ENCODE results near the gene DBNDD2.

Gene DBNDD2

DNA sequence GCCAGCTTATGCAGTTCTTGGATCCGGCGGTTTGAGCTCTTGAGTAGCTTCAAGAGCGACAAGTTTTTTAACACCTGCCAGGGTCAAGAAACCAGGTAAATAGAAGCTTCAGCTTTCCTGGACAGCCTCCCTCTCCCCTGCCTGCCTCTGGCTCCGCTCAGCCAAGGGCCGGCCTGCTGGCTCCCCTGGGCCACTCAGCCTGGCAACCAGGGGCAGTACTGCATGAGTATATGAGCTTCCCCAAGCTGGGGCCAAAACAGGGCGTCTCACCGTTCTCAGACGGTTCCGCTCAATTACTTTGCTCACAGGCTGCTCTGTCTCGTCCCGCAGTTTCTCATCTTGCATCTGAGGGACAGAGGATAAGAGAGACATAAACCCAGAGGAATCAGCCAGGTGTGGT is 30.8 kb upstream of the DBNDD2 start:
- in situ Hi-C loops (cut with HindIII; ENCODE audit: low sequenced_read_pairs) = no loop called here

DNA sequence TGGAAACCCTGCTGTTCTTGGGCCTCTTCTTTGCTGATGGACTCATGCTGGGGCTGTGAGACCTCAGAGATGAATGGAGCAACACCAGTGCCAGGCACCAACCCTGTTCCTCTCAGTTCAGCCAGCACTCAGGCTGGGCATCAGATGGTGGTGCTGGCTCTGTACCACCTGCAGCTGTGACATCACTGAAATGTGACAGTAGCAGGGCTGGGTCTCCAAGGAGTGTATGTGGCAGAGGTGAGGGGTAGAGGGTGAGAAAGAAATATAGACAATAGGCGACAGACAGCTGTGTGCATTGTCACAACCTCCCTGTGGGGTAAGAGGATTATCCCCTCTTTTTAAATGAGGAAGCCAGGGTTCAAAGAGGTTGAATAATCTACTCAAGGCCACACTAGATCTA is 29.9 kb upstream of the DBNDD2 start, which contains the start of gene TP53TG5:
TSS of gene TP53TG5 (minus strand) at position 135 of the 400 bp plus-strand sequence. CDS start at position 46, 89 bp downstream.
- in situ Hi-C loops (cut with HindIII; ENCODE audit: low sequenced_read_pairs) = no loop called here

DNA sequence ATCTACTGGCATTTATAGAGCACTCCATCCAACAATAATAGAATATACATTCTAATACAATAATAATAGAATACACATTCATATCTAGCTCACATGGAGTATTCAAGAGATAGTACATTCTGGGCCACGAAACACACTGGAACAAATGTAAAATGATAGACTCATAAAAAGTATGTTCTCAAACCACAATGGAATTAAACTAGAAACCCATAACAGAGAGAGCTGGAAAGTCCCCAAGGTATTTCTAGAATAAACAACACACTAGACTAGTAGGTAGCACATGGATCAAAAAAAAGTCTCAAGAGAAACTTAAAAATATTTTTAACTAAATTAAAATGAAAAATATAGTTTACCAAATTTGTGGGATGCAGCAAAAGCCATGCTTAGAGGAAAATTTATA is 20.8 kb upstream of the DBNDD2 start:
- in situ Hi-C loops (cut with HindIII; ENCODE audit: low sequenced_read_pairs) = no loop called here

- in situ Hi-C loops (cut with HindIII; ENCODE audit: low sequenced_read_pairs) = no loop called here
Observed at GRCh38 chr20:45390931-45391330, 17.2 kb upstream of the DBNDD2 start.

- in situ Hi-C loops (cut with HindIII; ENCODE audit: low sequenced_read_pairs) = no loop called here
Observed at GRCh38 chr20:45391559-45391958, 16.5 kb upstream of the DBNDD2 start.

- in situ Hi-C loops (cut with HindIII; ENCODE audit: low sequenced_read_pairs) = no loop called here
Observed at GRCh38 chr20:45392733-45393132, 15.4 kb upstream of the DBNDD2 start.

DNA sequence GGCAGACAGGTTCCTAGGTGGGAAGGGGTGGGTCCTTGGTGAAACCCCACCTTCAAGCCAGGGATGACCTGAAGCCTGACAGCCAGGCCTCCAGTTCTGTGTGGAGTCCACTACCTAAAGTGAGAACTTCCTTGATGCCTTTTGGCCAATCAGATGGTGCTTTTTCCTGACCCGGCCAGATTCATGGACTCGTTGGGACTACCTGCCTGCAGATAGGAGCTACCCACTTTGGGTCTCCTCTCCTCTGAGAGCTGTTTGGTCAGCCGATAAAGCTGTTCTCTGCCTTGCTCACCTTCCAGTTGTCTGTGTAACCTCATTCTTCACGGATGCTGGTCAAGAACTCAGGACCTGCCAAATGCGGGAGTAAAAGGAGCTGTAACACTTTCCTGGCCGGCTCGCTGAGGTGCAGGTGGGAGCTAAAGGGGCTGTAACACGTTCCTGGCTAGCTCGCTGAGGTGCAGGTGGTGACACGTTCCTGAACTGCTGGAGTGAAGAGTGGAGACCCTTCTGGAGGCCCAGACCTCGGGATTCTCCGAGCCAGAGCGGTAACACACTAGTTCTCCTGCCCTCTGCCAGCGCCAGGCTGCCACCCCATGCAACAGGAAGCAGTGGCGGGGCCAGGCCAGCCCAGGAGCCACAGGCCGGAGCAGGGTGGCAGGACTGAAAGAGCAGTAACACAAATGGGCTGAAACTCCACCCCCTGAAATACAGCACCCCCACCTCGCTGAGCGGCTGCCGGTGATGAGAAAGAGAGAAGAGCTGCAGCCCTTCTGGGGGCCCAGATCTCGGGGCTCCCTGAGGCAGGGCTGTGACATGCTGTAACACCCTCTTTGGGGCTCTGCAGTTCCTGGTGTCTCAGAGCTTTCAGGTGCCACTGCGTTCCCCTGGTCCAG is 13.6 kb upstream of the DBNDD2 start:
- in situ Hi-C loops (cut with HindIII; ENCODE audit: low sequenced_read_pairs) = no loop called here

- in situ Hi-C loops (cut with HindIII; ENCODE audit: low sequenced_read_pairs) = no loop called here
Observed at GRCh38 chr20:45395114-45395415, 13.0 kb upstream of the DBNDD2 start.

DNA sequence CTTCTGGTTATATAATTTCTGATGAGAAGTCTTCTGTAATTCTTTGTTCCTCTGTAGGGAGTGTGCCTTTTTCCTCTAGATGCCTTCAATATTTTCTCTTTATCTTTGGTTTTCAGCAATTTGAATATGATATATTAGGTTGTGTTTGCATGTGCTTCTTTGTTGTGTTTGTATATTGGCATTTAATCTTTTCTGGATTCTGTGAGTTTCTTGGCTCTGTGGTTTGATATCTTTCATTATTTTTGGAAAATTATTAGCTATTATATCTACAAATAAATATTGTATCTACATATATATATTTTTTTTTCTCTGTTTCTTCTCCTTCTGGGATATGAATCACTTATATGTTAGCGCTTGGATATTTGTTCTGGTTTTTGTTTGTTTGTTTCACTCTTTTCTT is 9.1 kb upstream of the DBNDD2 start:
- in situ Hi-C loops (cut with HindIII; ENCODE audit: low sequenced_read_pairs) = no loop called here

DNA sequence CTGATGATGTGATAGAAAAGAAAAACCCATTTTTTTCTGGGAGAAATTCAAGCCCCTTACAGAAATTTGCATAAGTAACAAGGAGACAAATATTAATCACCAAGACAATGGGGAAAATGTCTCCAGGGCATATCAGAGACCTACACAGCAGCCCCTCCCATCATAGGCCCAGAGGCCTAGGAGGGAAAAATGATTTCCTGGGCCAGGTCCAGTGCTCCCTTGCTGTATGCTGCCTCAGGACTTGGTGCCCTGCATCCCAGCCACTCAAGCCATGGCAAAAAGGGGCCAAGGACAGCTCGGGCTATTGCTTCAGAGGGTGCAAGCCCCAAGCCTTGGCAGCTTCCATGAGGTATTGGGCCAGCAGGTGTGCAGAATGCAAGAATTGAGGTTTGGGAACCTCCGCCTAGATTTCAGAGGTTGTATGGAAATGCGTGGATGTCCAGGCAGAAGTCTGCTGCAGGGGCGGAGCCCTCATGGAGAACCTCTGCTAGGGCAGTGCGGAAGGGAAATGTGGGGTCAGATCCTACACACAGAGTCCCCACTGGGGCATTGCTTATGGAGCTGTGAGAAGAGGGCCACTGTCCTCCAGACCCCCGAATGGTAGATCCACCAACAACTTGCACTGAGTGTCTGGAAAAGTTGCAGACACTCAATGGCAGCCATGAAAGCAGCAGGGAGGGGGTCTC is 7.6 kb upstream of the DBNDD2 start:
- in situ Hi-C loops (cut with HindIII; ENCODE audit: low sequenced_read_pairs) = no loop called here

DNA sequence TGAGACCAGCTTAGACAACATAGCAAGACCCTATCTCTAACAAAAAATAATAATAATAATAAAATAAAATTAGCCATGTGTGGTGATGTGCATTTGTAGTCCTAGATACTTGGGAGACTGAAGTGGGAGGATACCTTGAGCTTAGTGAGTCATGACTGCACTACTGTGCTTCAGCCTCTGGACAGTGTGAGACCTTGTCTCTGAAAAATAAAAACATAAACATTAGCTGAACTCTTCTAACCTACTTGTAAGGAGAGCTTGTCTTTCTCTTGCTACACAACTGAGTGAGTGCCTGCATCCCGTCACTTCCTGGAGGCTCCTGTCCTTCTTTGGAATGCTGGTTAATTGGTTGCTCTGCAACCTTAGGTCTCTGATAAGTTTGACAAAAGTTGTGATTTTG is 5.1 kb upstream of the DBNDD2 start:
- in situ Hi-C loops (cut with HindIII; ENCODE audit: low sequenced_read_pairs) = no loop called here

GRCh38 chr20:45404438-45404837 is 3.7 kb upstream of the DBNDD2 start:
- in situ Hi-C loops (cut with HindIII; ENCODE audit: low sequenced_read_pairs) = no loop called here

GRCh38 chr20:45405571-45406259 is 2.4 kb upstream of the DBNDD2 start:
- in situ Hi-C loops (cut with HindIII; ENCODE audit: low sequenced_read_pairs) = no loop called here

- in situ Hi-C loops (cut with HindIII; ENCODE audit: low sequenced_read_pairs) = no loop called here
Observed at GRCh38 chr20:45406260-45407066, 1.6 kb upstream of the DBNDD2 start.

- in situ Hi-C loops (cut with HindIII; ENCODE audit: low sequenced_read_pairs) = no loop called here
Observed at GRCh38 chr20:45407067-45407745, 883 bp upstream of the DBNDD2 start.

GRCh38 chr20:45408646-45409213 is 641 bp downstream of the DBNDD2 start:
- in situ Hi-C loops (cut with HindIII; ENCODE audit: low sequenced_read_pairs) = no loop called here

DNA sequence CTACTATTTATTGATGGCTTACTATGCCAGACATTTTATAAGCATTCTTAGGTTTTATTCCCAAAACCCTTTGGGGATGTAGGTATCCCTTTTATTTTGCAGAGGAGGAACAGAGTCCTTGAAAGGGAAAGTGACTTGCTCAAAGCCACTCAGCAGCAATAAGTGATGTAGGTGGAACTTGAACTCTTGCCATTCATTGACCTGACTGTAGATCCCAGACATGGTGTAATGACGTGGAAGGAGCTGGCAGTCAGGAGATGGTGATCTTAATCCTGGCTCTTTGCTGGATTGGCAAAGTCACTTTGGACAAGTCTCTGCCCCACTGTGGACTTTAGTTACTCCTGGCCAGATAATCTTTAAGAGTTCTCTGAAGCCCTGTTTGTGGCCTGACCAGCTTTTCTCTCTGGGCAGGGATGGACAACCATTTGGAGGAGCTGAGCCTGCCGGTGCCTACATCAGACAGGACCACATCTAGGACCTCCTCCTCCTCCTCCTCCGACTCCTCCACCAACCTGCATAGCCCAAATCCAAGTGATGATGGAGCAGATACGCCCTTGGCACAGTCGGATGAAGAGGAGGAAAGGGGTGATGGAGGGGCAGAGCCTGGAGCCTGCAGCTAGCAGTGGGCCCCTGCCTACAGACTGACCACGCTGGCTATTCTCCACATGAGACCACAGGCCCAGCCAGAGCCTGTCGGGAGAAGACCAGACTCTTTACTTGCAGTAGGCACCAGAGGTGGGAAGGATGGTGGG is 1.6 kb downstream of the DBNDD2 start:
- in situ Hi-C loops (cut with HindIII; ENCODE audit: low sequenced_read_pairs) = no loop called here

DNA sequence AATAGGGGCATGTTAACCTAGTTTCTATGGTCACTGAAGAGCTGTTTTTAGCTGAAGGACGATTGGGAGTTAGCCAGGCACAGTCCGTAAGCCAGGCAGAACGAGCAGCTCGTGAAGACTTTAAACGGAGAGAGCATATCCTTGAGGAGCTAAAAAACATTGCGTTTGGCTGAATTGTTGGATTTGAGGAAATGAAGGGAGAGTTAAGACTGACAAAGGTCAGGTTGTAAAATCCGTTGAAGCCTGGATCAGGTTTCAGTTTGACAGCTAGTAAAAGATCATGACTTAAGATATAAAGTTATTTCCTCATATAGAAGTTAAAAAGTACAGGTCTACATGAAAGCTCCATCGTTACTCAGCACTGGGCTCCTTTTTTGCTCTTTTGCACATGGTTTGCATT is 2.8 kb downstream of the DBNDD2 start:
- in situ Hi-C loops (cut with HindIII; ENCODE audit: low sequenced_read_pairs) = no loop called here

- in situ Hi-C loops (cut with HindIII; ENCODE audit: low sequenced_read_pairs) = no loop called here
Observed at GRCh38 chr20:45412653-45413052, 4.6 kb downstream of the DBNDD2 start.

All from DLD1 (cell line).